Cardiac fibroblast (primary cell): Measurements from ENCODE around the gene NPEPL1.
A peak's percentile ranks its signal among the peaks of the same experiment; 100 is the strongest.

Experiments
- DNase-seq, 2 donors: peaks; one replicate each; pipeline versions ENCODE4 v3.0.0 to v3.0.0-alpha.2; 2010; ENCODE audit warnings: low read depth in 2 of 2
- H3K4me3 ChIP-seq, 2 donors: replicated peaks in 1 of 2; 1 replicate in 1 of 2; 2 replicates in 1 of 2; pipeline ENCODE4 v1.5.1; 2011; ENCODE audit warnings: low read depth in 2 of 2, low read length in 2 of 2, mild to moderate bottlenecking in 2 of 2, moderate library complexity in 1 of 2
- CTCF ChIP-seq: IDR thresholded peaks from one replicate; pipeline ENCODE4 v1.5.1; 2011; ENCODE audit warnings: low read depth, mild to moderate bottlenecking, low read length, inconsistent platforms

Gene NPEPL1

DNA sequence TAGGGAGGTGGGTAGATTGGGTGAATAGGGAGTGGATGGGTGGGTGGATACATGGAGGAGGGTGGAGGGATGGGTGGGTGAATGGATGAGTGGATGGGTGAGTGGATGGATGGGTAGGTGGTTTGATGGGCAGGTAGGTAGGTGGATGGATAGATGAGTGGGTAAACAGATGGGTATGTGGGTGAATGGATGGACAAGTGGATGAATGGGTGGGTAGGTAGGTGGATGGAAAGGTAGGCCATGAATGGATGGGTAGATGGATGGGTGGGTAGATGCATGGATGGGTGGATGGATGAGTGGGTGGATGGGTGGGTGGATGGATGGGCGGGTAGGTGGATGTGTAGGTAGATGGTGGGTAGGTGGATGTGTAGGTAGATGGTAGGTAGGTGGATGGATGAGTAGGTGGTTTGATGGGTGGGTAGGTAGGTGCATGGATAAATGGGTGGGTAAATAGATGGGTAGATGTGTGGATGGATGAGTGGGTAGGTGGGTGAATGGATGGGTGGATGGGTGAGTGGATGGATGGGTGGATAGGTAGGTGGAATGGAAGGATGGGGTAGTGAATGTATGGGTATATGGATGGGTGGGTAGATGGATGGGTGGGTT is 51.4 kb downstream of the NPEPL1 start:
- no peak for DNase-seq
- no peak overlapping the region for H3K4me3 ChIP-seq
- no peak for TF ChIP-seq CTCF

DNA sequence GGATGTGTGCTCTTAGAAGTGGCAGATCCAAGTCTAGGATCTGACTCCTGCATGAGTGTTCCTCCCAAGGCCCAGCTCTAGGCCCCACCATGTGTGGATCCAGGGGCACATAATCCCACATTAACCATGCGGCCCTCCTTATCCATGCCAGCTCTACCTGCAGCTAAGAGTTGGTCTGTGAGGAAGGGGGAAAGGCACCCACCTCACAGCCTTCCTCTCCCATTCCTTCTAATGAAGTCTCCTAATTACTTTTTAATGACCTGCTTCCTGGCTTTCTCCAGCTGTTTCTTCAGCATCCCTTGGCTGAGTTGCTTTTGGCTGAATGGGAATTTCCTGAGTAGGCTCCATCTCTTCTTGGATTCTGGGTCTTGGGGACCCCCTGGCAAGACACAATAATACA is 52.2 kb downstream of the NPEPL1 start:
- DNase-seq = no peak
- no peak overlapping the region for H3K4me3 ChIP-seq
- TF ChIP-seq CTCF = no peak

GRCh38 chr20:58745391-58745790 is 52.8 kb downstream of the NPEPL1 start:
- no peak for TF ChIP-seq CTCF
- no peak overlapping the region for H3K4me3 ChIP-seq
- DNase-seq = no peak

DNA sequence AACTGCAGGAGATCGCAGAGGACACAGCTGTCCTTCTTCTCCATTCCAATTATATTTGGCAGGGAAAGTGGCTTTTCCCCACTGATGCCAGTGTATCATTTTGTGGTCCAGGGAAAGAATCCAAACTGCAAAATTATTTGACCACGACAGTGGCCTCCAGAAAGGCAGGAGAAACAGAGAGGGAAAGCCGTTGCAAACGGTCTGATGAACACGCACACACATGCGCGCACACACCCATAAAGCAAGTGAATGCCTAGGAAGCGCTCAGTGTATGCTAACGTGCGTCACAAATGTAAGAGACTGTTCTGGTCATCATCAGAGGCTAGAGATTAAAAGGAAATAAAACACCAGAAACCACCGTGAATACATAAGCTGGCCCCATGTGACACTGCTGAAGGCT is 54.0 kb downstream of the NPEPL1 start:
- peak in 1 of 2 donors; percentile 25 for DNase-seq
- H3K4me3 ChIP-seq = no peak overlapping the region
- TF ChIP-seq CTCF = no peak

- no peak for DNase-seq
- no peak for TF ChIP-seq CTCF
- no peak overlapping the region for H3K4me3 ChIP-seq
Observed at GRCh38 chr20:58747211-58747610, 54.6 kb downstream of the NPEPL1 start.

DNA sequence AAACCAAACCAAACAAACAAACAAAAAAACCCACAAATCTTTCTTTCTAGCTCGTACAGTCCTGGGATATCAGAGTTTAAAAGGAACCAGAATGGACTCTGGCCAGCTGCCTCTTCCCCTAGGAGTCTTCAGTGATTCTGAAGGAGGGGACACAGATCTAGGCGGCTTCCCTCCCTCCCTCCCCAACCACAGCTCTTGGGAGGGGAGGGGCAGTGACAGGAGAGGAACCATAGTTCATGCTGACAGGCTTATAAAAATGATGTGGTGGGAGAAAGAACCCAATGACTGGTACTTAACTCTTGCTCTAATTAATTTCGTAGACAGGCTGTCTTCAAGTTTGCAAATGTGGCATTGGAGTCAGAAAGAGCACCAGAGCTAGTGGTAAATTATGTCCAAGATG is 56.0 kb downstream of the NPEPL1 start:
- DNase-seq = no peak
- TF ChIP-seq CTCF = no peak
- no peak overlapping the region for H3K4me3 ChIP-seq
